Liver (tissue), 9 donors: ENCODE results near the gene ALKBH1. TPM values are rescaled to one million over a fixed set of nuclear protein-coding genes. Genes with fewer than 3 reads are reported as not detected.

Experiments
- DNase-seq: peaks from one replicate; pipeline ENCODE4 v3.0.0-alpha.2; 2017; ENCODE audit warnings: low spot score
- H3K27ac ChIP-seq, 2 donors: one replicate each; pipeline ENCODE4 v1.7.0; 2013; ENCODE audit warnings: inconsistent platforms in 2 of 2, low read length in 2 of 2, control low read depth in 1 of 2, low read depth in 1 of 2, mild to moderate bottlenecking in 1 of 2
- H3K27me3 ChIP-seq, 4 donors: one replicate each; pipeline versions ENCODE4 v1.6.1 to v1.7.0; 2013; ENCODE audit warnings: low read length in 3 of 4, inconsistent platforms in 1 of 4, mild to moderate bottlenecking in 1 of 4, moderate library complexity in 1 of 4; ENCODE audit not compliant: control insufficient read depth in 4 of 4, insufficient read depth in 4 of 4
- H3K36me3 ChIP-seq, 4 donors: one replicate each; pipeline versions ENCODE4 v1.6.1 to v1.7.0; 2013; ENCODE audit warnings: low read length in 3 of 4, mild to moderate bottlenecking in 3 of 4, low read depth in 1 of 4, moderate library complexity in 1 of 4; ENCODE audit not compliant: control insufficient read depth in 4 of 4, insufficient read depth in 3 of 4
- H3K4me1 ChIP-seq, 4 donors: one replicate each; pipeline versions ENCODE4 v1.6.1 to v1.7.0; 2013; ENCODE audit warnings: low read length in 3 of 4, mild to moderate bottlenecking in 3 of 4, moderate library complexity in 1 of 4; ENCODE audit not compliant: control insufficient read depth in 4 of 4, insufficient read depth in 4 of 4
- H3K4me3 ChIP-seq, 3 donors: one replicate each; pipeline versions ENCODE4 v1.6.1 to v1.7.0; 2013; ENCODE audit warnings: low read length in 3 of 3, control low read depth in 1 of 3, low read depth in 1 of 3, mild to moderate bottlenecking in 1 of 3
- H3K9ac ChIP-seq, 2 donors: one replicate each; pipeline ENCODE4 v1.7.0; 2013; ENCODE audit warnings: low read length in 2 of 2, mild to moderate bottlenecking in 2 of 2, moderate library complexity in 2 of 2, control low read depth in 1 of 2, low read depth in 1 of 2
- H3K9me3 ChIP-seq, 4 donors: one replicate each; pipeline versions ENCODE4 v1.6.1 to v1.7.0; 2013; ENCODE audit warnings: low read length in 3 of 4; ENCODE audit not compliant: control insufficient read depth in 4 of 4
- ATF3 ChIP-seq: IDR thresholded peaks from 2 replicates; pipeline ENCODE4 v1.6.1; 2016; ENCODE audit warnings: antibody characterized with exemption
- CTCF ChIP-seq: fragments of 150-350 bp; IDR thresholded peaks from 2 replicates; pipeline ENCODE4 v1.5.1; 2017; ENCODE audit warnings: improper control_type of control experiment, low read depth, low read length; ENCODE audit not compliant: missing input control
- EGR1 ChIP-seq, 2 donors: IDR thresholded peaks; 2 replicates each; pipeline ENCODE4 v1.6.1; 2016 to 2018; ENCODE audit warnings: antibody characterized with exemption in 2 of 2, low read depth in 2 of 2
- FOXA1 ChIP-seq: IDR thresholded peaks from 2 replicates; pipeline ENCODE4 v1.6.1; 2016; ENCODE audit warnings: antibody characterized with exemption
- FOXA2 ChIP-seq: IDR thresholded peaks from 2 replicates; pipeline ENCODE4 v1.6.1; 2016; ENCODE audit warnings: antibody characterized with exemption
- GABPA ChIP-seq, 2 donors: IDR thresholded peaks in 1 of 2; conservative IDR thresholded peaks in 1 of 2; 2 replicates each; pipeline ENCODE4 v1.6.1; 2016; ENCODE audit warnings: antibody characterized with exemption in 2 of 2, mild to moderate bottlenecking in 1 of 2, moderate library complexity in 1 of 2
- HNF4A ChIP-seq, 2 donors: conservative IDR thresholded peaks; 2 replicates each; pipeline ENCODE4 v1.6.1; 2016; ENCODE audit warnings: antibody characterized with exemption in 2 of 2, mild to moderate bottlenecking in 2 of 2
- HNF4G ChIP-seq: IDR thresholded peaks from 2 replicates; pipeline ENCODE4 v1.6.1; 2016; ENCODE audit warnings: antibody characterized with exemption
- JUND ChIP-seq, 2 donors: IDR thresholded peaks; 2 replicates each; pipeline ENCODE4 v1.6.1; 2016; ENCODE audit warnings: antibody characterized with exemption in 2 of 2
- MAX ChIP-seq: IDR thresholded peaks from 2 replicates; pipeline ENCODE4 v1.6.1; 2016; ENCODE audit warnings: antibody characterized with exemption
- NR2F2 ChIP-seq: IDR thresholded peaks from 2 replicates; pipeline ENCODE4 v1.6.1; 2016; ENCODE audit warnings: antibody characterized with exemption
- RAD21 ChIP-seq, 2 donors: IDR thresholded peaks; 2 replicates each; pipeline ENCODE4 v1.6.1; 2016; ENCODE audit warnings: antibody characterized with exemption in 2 of 2, mild to moderate bottlenecking in 2 of 2
- REST ChIP-seq: IDR thresholded peaks from 2 replicates; pipeline ENCODE4 v1.6.1; 2016; ENCODE audit warnings: antibody characterized with exemption, mild to moderate bottlenecking
- RXRA ChIP-seq, 2 donors: IDR thresholded peaks; 2 replicates each; pipeline ENCODE4 v1.6.1; 2017 to 2018; ENCODE audit warnings: antibody characterized with exemption in 2 of 2, mild to moderate bottlenecking in 1 of 2
- SP1 ChIP-seq: IDR thresholded peaks from 2 replicates; pipeline ENCODE4 v1.6.1; 2018; ENCODE audit warnings: antibody characterized with exemption, mild to moderate bottlenecking
- TAF1 ChIP-seq: conservative IDR thresholded peaks from 2 replicates; pipeline ENCODE4 v1.6.1; 2016; ENCODE audit warnings: antibody characterized with exemption, mild to moderate bottlenecking
- YY1 ChIP-seq: IDR thresholded peaks from 2 replicates; pipeline ENCODE4 v1.6.1; 2016; ENCODE audit warnings: antibody characterized with exemption, mild to moderate bottlenecking
- ZBTB33 ChIP-seq: IDR thresholded peaks from 2 replicates; pipeline ENCODE4 v1.6.1; 2016; ENCODE audit warnings: antibody characterized with exemption
- WGBS: extraction: QIAGEN DNeasy Blood & Tissue Kit; methylation state at CpG from one replicate; pipeline ENCODE4 v1.1.7; 2013; 5-methylcytosine and 5-hydroxymethylcytosine counted together
- polyA plus RNA-seq, 2 donors: library from polyadenylated mRNA; stranded (reverse) in 1 of 2; unstranded in 1 of 2; fragments of 200-250 nt in 1 of 2; fragments of >200 nt in 1 of 2; fragmentation: Nextera tagmentation in 1 of 2; extraction: Ambion mirVana in 1 of 2; gene quantifications; one replicate each; pipeline versions ENCODE4 v1.2.1 to v1.2.3, GENCODE V29; 2013 to 2015
- total RNA-seq, 2 donors: library from RNA; depleted of rRNA; stranded (reverse); fragments of >200 nt; gene quantifications; one replicate each; pipeline ENCODE4 v1.2.3, GENCODE V29; 2014
- donor health status: healthy.
- donor health status: healthy.
- donor health status: healthy.
- donor health status: healthy.
- donor health status: healthy.

Gene ALKBH1
- total and polyA plus RNA-seq, 4 donors: 4.2 to 6.1 (median 5.0) TPM

GRCh38 chr14:77659831-77660230 lies 48.0 kb downstream of the ALKBH1 start (continued):
- no peak for TF ChIP-seq JUND (IDR thresholded peaks at IDR 0.05)
- no peak for TF ChIP-seq TAF1

- no peaks in the 10 kb centered on the region for H3K9me3 ChIP-seq
- 64% methylated on average over 5 of the region's 5 CpGs for WGBS
- H3K9ac ChIP-seq: no peak overlapping the region
- H3K4me3 ChIP-seq: no peak overlapping the region
- no peak for TF ChIP-seq TAF1
- peak in 1 of 2 donors; percentile 69 for TF ChIP-seq GABPA (IDR thresholded peaks at IDR 0.05 in 1 of 2, conservative IDR thresholded peaks at IDR 0.05 in 1 of 2)
- no peak for TF ChIP-seq JUND (IDR thresholded peaks at IDR 0.05)
- TF ChIP-seq ZBTB33: no peak
- peak; percentile 32 for TF ChIP-seq SP1
- no peak for TF ChIP-seq HNF4A (conservative IDR thresholded peaks at IDR 0.05)
- no peak for TF ChIP-seq RXRA (IDR thresholded peaks at IDR 0.05)
- TF ChIP-seq FOXA1: no peak
- TF ChIP-seq ATF3: no peak
- no peak for TF ChIP-seq RAD21 (IDR thresholded peaks at IDR 0.05)
- peak; percentile 58 for TF ChIP-seq MAX
- no peak for TF ChIP-seq FOXA2
- no peak for TF ChIP-seq HNF4G
- no peak for TF ChIP-seq YY1
- TF ChIP-seq NR2F2: peak; percentile 74
- no peak for TF ChIP-seq CTCF
- TF ChIP-seq REST: no peak
- peak in 1 of 2 donors; percentile 66 for TF ChIP-seq EGR1 (IDR thresholded peaks at IDR 0.05; ENCODE audit: low read depth in 2 of 2)
- no peaks in the 10 kb centered on the region for H3K27me3 ChIP-seq
- H3K4me1 ChIP-seq: peaks cover 0 to 8% (median 2%) of the 10 kb centered on the region in 4 donors
- H3K27ac ChIP-seq: no peak overlapping the region
- H3K36me3 ChIP-seq: no peaks in the 10 kb centered on the region
- no peak for DNase-seq
Measured at GRCh38 chr14:77657280-77657679, 50.5 kb downstream of the ALKBH1 start.
